Ishikawa (cell line): ENCODE measurements around the gene SLC35F6.

Source experiments
- CEBPB ChIP-seq: IDR thresholded peaks from 2 replicates; pipeline ENCODE4 v1.6.1; 2012
- EGR1 ChIP-seq: IDR thresholded peaks from 2 replicates; pipeline ENCODE4 v1.6.1; 2012
- EP300 ChIP-seq: IDR thresholded peaks from 2 replicates; pipeline ENCODE4 v1.6.1; 2012; ENCODE audit warnings: borderline replicate concordance
- YY1 ChIP-seq: IDR thresholded peaks from 2 replicates; pipeline ENCODE4 v1.6.1; 2012; ENCODE audit warnings: low read depth
- ZBTB7A ChIP-seq: IDR thresholded peaks from 2 replicates; pipeline ENCODE4 v1.6.1; 2012; ENCODE audit warnings: low read depth
- TF ChIP-seq, protein P1 (sequence below): IDR thresholded peaks from 2 replicates; pipeline ENCODE4 v1.6.1; 2012
- TF ChIP-seq, protein P2 (sequence below): IDR thresholded peaks from 2 replicates; pipeline ENCODE4 v1.6.1; 2012

- TF ChIP-seq, protein P1, sequence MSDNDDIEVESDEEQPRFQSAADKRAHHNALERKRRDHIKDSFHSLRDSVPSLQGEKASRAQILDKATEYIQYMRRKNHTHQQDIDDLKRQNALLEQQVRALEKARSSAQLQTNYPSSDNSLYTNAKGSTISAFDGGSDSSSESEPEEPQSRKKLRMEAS: no peak
- TF ChIP-seq, protein P2, sequence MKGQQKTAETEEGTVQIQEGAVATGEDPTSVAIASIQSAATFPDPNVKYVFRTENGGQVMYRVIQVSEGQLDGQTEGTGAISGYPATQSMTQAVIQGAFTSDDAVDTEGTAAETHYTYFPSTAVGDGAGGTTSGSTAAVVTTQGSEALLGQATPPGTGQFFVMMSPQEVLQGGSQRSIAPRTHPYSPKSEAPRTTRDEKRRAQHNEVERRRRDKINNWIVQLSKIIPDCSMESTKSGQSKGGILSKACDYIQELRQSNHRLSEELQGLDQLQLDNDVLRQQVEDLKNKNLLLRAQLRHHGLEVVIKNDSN: no peak
- TF ChIP-seq EP300 (no peak), YY1 (no peak), ZBTB7A (no peak), EGR1 (no peak), CEBPB (no peak)
These were observed 29.0 kb upstream of the SLC35F6 start for GRCh38 chr2:26735097-26735496.
